ENCODE measurements around the gene REEP1. TPM values are rescaled to one million over a fixed set of nuclear protein-coding genes. Genes with fewer than 3 reads are reported as not detected.

Gene REEP1
- total and polyA plus RNA-seq, 2 of the 13 experiments (the other 11 are each of a cell fraction or from before 2014, with no cell fraction given), result 0.27 TPM; not detected in 1

DNA sequence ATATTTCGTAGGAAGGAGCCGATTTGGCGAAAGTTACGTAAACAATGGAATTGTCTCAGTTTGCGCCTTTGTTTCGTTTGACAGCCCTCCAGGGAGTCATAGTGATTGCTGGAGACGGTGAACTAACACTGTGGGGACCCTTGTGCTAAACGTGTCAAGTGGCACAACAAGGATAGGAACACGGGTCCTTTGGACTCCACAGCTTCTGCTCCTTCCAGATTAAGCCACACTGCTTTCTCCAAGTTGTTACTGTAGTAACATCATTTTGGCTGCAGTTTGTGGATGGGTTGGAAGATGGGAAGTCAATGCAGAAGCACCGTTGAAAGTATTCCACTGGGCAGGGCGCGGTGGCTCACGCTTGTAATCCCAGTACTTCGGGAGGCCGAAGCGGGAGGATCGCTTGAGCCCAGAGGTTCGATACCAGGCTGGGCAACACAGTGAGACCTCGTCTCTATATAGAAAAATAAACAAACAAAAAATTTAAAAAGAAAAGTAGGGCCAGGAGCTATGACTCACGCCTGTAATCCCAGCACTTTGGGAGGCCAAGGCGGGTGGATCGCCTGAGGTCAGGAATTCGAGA lies 141.5 kb downstream of the REEP1 start:
- no peaks in the 10 kb centered on the region for H3K9me3 ChIP-seq (ENCODE audit: low read length)
- H3K4me1 ChIP-seq (ENCODE audit: insufficient read depth, low read length), result peaks cover 53% of the 10 kb centered on the region
- ATAC-seq, result peak; percentile 9
- WGBS (ENCODE audit: low lambda C conversion rate), result 2% methylated on average over 23 of the region's 23 CpGs
- peaks cover 19% of the 10 kb centered on the region for H4K20me1 ChIP-seq (ENCODE audit: insufficient read depth, low read length)
- intact Hi-C loops (cut with micrococcal nuclease; ENCODE audit: unreplicated experiment), result loop anchor here (1.0 to 5.0 kb wide), 3 partner anchors 15 to 244 kb away; partner anchors contain the start of genes POLR1A and PTCD3
- peak overlapping the region; percentile 81 to 96 (median 91) for H3K4me3 ChIP-seq (replicated peaks in 1 of 3; ENCODE audit: insufficient read depth in 1 of 3, low read depth in 2 of 3, low read length in 3 of 3)
- FAIRE-seq, result no peak
- H3K79me2 ChIP-seq (ENCODE audit: insufficient read depth, low read length), result peaks cover 58% of the 10 kb centered on the region
- H2AFZ ChIP-seq (ENCODE audit: low read length), result peak overlapping the region; percentile 38
- POLR2A ChIA-PET, result interaction anchor here (0.9 to 4.0 kb wide), 11 partner anchors 8 to 247 kb away, joined by 4 to 21 read pairs (median 5); partner anchors contain the start of genes KDM3A, POLR1A and PTCD3
- TSS peak; percentile 64 for BruUV-seq (replicated peaks)
- H3K36me3 ChIP-seq (replicated peaks in 1 of 2; ENCODE audit: control insufficient read depth in 1 of 2, insufficient read depth in 2 of 2, low read length in 2 of 2), result no peaks in the 10 kb centered on the region; a peak in 2 of 5 replicates
- peak overlapping the region; percentile 95 for H3K27ac ChIP-seq (ENCODE audit: extremely low read length, insufficient read depth, low read length)
- peak overlapping the region; percentile 98 for H3K4me2 ChIP-seq (ENCODE audit: low read depth, low read length)
- H3K27me3 ChIP-seq (ENCODE audit: control insufficient read depth in 1 of 2, insufficient read depth in 2 of 2, low read length in 2 of 2), result no peaks in the 10 kb centered on the region; a peak in 1 of 5 replicates
- DNase-seq (ENCODE audit: low spot score), result no peak
- in situ Hi-C loops (cut with HindIII; ENCODE audit: extremely low pct_ligation_motif_present, low pct_unique_long_range_greater_than_20kb), result no loop called here
- CTCF ChIA-PET (ENCODE audit: low intra/inter-chr PET ratio, low total read pairs), result no interaction called here
- peak overlapping the region; percentile 95 for H3K9ac ChIP-seq (ENCODE audit: insufficient read depth, low read depth, low read length)
- TF ChIP-seq, protein P1, sequence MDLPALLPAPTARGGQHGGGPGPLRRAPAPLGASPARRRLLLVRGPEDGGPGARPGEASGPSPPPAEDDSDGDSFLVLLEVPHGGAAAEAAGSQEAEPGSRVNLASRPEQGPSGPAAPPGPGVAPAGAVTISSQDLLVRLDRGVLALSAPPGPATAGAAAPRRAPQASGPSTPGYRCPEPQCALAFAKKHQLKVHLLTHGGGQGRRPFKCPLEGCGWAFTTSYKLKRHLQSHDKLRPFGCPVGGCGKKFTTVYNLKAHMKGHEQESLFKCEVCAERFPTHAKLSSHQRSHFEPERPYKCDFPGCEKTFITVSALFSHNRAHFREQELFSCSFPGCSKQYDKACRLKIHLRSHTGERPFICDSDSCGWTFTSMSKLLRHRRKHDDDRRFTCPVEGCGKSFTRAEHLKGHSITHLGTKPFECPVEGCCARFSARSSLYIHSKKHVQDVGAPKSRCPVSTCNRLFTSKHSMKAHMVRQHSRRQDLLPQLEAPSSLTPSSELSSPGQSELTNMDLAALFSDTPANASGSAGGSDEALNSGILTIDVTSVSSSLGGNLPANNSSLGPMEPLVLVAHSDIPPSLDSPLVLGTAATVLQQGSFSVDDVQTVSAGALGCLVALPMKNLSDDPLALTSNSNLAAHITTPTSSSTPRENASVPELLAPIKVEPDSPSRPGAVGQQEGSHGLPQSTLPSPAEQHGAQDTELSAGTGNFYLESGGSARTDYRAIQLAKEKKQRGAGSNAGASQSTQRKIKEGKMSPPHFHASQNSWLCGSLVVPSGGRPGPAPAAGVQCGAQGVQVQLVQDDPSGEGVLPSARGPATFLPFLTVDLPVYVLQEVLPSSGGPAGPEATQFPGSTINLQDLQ (CRISPR knock-in tag; IDR thresholded peaks at IDR 0.05), result 0 out of 2 replicates have a peak, but pooled peaks have one; percentile 50
- TF ChIP-seq ADNP (CRISPR knock-in tag; IDR thresholded peaks at IDR 0.05), result 0 out of 2 replicates have a peak, but pooled peaks have one; percentile 55
- no peak for TF ChIP-seq ARID2 (CRISPR knock-in tag; IDR thresholded peaks at IDR 0.05; ENCODE audit: borderline replicate concordance)
- no peak for TF ChIP-seq BRCA1 (CRISPR knock-in tag; IDR thresholded peaks at IDR 0.05)
- TF ChIP-seq HNRNPLL (IDR thresholded peaks at IDR 0.05; ENCODE audit: low read depth, low read length, poor library complexity, severe bottlenecking), result no peak
- no peak for TF ChIP-seq SMARCC2 (IDR thresholded peaks at IDR 0.05)
- TF ChIP-seq, protein P2, sequence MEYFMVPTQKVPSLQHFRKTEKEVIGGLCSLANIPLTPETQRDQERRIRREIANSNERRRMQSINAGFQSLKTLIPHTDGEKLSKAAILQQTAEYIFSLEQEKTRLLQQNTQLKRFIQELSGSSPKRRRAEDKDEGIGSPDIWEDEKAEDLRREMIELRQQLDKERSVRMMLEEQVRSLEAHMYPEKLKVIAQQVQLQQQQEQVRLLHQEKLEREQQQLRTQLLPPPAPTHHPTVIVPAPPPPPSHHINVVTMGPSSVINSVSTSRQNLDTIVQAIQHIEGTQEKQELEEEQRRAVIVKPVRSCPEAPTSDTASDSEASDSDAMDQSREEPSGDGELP (IDR thresholded peaks at IDR 0.05; ENCODE audit: borderline replicate concordance, low read depth), result no peak
- TF ChIP-seq FOXK2 (IDR thresholded peaks at IDR 0.05), result no peak
- no peak for TF ChIP-seq ZKSCAN5 (CRISPR knock-in tag; IDR thresholded peaks at IDR 0.05)
- TF ChIP-seq ZNF34 (CRISPR knock-in tag; IDR thresholded peaks at IDR 0.05; ENCODE audit: borderline replicate concordance), result peak; percentile 70; the same call in 1 of the 2 replicates
- TF ChIP-seq, protein P3, sequence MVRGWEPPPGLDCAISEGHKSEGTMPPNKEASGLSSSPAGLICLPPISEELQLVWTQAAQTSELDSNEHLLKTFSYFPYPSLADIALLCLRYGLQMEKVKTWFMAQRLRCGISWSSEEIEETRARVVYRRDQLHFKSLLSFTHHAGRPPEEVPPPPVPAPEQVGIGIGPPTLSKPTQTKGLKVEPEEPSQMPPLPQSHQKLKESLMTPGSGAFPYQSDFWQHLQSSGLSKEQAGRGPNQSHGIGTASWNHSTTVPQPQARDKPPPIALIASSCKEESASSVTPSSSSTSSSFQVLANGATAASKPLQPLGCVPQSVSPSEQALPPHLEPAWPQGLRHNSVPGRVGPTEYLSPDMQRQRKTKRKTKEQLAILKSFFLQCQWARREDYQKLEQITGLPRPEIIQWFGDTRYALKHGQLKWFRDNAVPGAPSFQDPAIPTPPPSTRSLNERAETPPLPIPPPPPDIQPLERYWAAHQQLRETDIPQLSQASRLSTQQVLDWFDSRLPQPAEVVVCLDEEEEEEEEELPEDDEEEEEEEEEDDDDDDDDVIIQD (CRISPR knock-in tag; IDR thresholded peaks at IDR 0.05; ENCODE audit: low read depth), result peak; percentile 6
- no peak for TF ChIP-seq REXO4 (CRISPR knock-in tag; IDR thresholded peaks at IDR 0.05; ENCODE audit: borderline replicate concordance)
- TF ChIP-seq KLF15 (CRISPR knock-in tag; IDR thresholded peaks at IDR 0.05; ENCODE audit: borderline replicate concordance), result no peak
- TF ChIP-seq PAF1 (CRISPR knock-in tag; IDR thresholded peaks at IDR 0.05), result no peak
- no peak for TF ChIP-seq ZNF672 (CRISPR knock-in tag; IDR thresholded peaks at IDR 0.05)
- TF ChIP-seq KLF9 (CRISPR knock-in tag; IDR thresholded peaks at IDR 0.05; ENCODE audit: low read depth), result no peak
- TF ChIP-seq PITX1 (CRISPR knock-in tag; IDR thresholded peaks at IDR 0.05), result 0 out of 2 replicates have a peak, but pooled peaks have one; percentile 7
